ENCODE measurements around the gene OR14A2. TPM values are rescaled to one million over a fixed set of nuclear protein-coding genes. Genes with fewer than 3 reads are reported as not detected.
"Not testable (repeated sequence)": the region's sequence is repeated elsewhere in the genome, so short reads cannot be mapped to it uniquely, and the experiment has no call there.

OR14A2 gene
- total RNA-seq: not detected

- Histone ChIP-seq H3K4me1 (ENCODE audit: insufficient read depth, low read length) (no peaks in the 10 kb centered on the region), H3K27me3 (ENCODE audit: insufficient read depth, low read length) (no peaks in the 10 kb centered on the region), H3K9me3 (ENCODE audit: low read depth, low read length) (no peaks in the 10 kb centered on the region), H3K4me3 (ENCODE audit: low read length) (no peak within 1 kb of the TSS)
Measured at GRCh38 chr1:247748041-247748440, at the start of gene OR14A2. Gene OR14A2 (minus strand): TSS chr1:247748141.

DNA sequence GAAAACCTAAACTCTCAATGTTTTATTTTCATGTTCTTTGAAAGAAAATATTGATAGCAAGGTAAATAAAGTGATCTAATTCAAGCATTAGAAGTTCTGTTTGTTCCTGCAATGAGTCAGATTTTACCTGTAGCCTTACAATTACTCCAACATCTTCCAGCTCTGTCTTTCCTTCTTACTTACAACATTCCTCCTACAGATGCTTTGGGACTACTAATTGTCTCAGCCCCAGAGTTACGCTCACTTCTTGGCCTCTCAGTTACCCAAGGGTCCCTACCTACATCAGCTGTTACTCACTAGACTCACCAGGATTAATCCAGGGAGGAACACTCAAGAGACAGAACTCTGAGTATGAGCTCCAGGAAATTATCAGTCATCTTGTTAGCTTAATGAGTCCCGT, 49.6 kb upstream of the OR14A2 start:
- no peaks in the 10 kb centered on the region for H3K9me3 ChIP-seq (ENCODE audit: low read depth, low read length)

GRCh38 chr1:247769603-247770002, 21.7 kb upstream of the OR14A2 start:
- H3K27me3 ChIP-seq (ENCODE audit: insufficient read depth, low read length): no peaks in the 10 kb centered on the region
- H3K4me3 ChIP-seq (ENCODE audit: low read length): no peak overlapping the region
- no peaks in the 10 kb centered on the region for H3K9me3 ChIP-seq (ENCODE audit: low read depth, low read length)
- no peaks in the 10 kb centered on the region for H3K4me1 ChIP-seq (ENCODE audit: insufficient read depth, low read length)

More for the DNA sequence above, 49.6 kb upstream of the OR14A2 start:
- no peak overlapping the region for H3K4me3 ChIP-seq (ENCODE audit: low read length)
- no peaks in the 10 kb centered on the region for H3K4me1 ChIP-seq (ENCODE audit: insufficient read depth, low read length)
- no peaks in the 10 kb centered on the region for H3K27me3 ChIP-seq (ENCODE audit: insufficient read depth, low read length)

DNA sequence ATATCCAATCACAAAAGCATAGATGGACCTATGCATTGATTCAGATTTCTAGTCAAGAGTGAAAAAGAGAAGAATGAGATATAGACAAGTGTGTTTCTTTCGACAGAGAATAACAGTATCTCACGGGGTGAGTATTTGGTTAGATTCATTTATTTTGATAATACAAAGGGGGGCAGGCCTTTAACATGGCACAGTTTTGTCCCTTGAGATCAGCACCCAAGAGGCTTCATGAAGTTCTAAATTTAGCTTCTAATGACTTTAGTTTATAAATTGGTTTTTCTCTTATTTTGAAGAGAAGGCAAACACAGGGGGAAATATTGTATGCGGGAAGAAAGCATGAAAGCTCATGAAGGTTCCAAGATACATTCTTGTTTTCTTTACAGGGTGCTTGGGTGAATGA, 12.5 kb upstream of the OR14A2 start, which contains the start of gene OR1C1:
Gene OR1C1, minus strand, starts transcription at position 101 of the 400 bp plus-strand sequence. CDS start 2,150 bp downstream, outside the sequence.
- Histone ChIP-seq H3K4me1 (ENCODE audit: insufficient read depth, low read length) (no peaks in the 10 kb centered on the region), H3K9me3 (ENCODE audit: low read depth, low read length) (no peaks in the 10 kb centered on the region), H3K4me3 (ENCODE audit: low read length) (no peak within 1 kb of the TSS)

GRCh38 chr1:247754311-247754710, 6.4 kb upstream of the OR14A2 start:
- not testable (repeated sequence) for H3K9me3 ChIP-seq (ENCODE audit: low read depth, low read length); H3K4me3 ChIP-seq (ENCODE audit: low read length); H3K4me1 ChIP-seq (ENCODE audit: insufficient read depth, low read length); H3K27me3 ChIP-seq (ENCODE audit: insufficient read depth, low read length)

More for the DNA sequence above, 12.5 kb upstream of the OR14A2 start, which contains the start of gene OR1C1:
- H3K27me3 ChIP-seq (ENCODE audit: insufficient read depth, low read length): no peaks in the 10 kb centered on the region

DNA sequence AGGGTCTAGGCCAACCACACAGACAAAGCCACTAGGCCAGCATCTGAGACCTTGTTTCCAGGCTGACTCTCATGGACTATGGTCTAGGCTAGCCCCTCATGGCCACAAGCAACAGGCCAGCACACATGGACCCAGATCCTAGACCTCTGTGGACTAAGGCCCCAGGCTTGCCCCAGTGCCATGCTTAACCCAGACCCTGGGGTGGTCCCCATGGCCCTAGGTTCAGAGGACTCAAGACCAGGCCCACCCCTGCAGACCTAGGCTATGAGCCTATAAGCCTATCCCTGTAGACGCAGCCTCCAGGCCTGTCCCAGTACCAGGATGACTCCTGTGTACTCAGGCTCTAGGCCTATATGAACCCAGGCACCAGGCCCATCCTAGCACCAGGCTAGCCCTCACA, 1.9 kb upstream of the OR14A2 start:
- no peak overlapping the region for H3K4me3 ChIP-seq (ENCODE audit: low read length)
- no peaks in the 10 kb centered on the region for H3K27me3 ChIP-seq (ENCODE audit: insufficient read depth, low read length)
- no peaks in the 10 kb centered on the region for H3K9me3 ChIP-seq (ENCODE audit: low read depth, low read length)

GRCh38 chr1:247747616-247748015, 325 bp downstream of the OR14A2 start:
- Histone ChIP-seq H3K9me3 (ENCODE audit: low read depth, low read length) (no peaks in the 10 kb centered on the region), H3K4me1 (ENCODE audit: insufficient read depth, low read length) (no peaks in the 10 kb centered on the region), H3K27me3 (ENCODE audit: insufficient read depth, low read length) (no peaks in the 10 kb centered on the region), H3K4me3 (ENCODE audit: low read length) (no peak overlapping the region)

More for the DNA sequence above, 1.9 kb upstream of the OR14A2 start:
- H3K4me1 ChIP-seq (ENCODE audit: insufficient read depth, low read length): no peaks in the 10 kb centered on the region

DNA sequence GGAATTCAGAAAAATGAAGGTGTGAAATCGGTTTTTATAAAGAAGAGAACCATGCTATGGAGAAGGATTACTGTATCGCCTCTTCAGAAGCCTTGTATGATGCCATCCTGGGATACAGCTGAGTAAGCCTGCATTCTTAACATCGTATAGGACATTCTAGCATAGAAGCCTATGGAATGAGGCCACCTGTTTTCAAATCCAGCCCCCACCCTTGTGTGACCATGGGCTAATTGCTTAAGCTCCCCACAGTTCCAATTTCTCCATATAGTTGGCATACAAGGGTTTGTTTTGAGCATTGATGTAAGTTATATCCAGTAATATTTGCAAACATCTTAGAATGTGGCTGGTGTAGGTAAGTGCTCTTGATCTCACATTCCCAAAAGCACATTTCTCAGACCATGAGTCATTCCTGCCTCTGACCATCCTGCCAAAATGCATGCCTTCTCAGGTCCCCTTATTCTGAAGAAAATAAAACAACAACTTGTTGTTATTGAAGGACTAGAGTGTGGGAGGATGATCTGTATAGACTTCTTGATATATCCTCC, 1.5 kb downstream of the OR14A2 start:
- Histone ChIP-seq H3K9me3 (ENCODE audit: low read depth, low read length) (no peaks in the 10 kb centered on the region), H3K4me3 (ENCODE audit: low read length) (no peak overlapping the region), H3K4me1 (ENCODE audit: insufficient read depth, low read length) (no peaks in the 10 kb centered on the region), H3K27me3 (ENCODE audit: insufficient read depth, low read length) (no peaks in the 10 kb centered on the region)

- H3K4me3 ChIP-seq (ENCODE audit: low read length); H3K27me3 ChIP-seq (ENCODE audit: insufficient read depth, low read length); H3K9me3 ChIP-seq (ENCODE audit: low read depth, low read length); H3K4me1 ChIP-seq (ENCODE audit: insufficient read depth, low read length): not testable (repeated sequence)
Measured at GRCh38 chr1:247742215-247742760, 5.7 kb downstream of the OR14A2 start.

DNA sequence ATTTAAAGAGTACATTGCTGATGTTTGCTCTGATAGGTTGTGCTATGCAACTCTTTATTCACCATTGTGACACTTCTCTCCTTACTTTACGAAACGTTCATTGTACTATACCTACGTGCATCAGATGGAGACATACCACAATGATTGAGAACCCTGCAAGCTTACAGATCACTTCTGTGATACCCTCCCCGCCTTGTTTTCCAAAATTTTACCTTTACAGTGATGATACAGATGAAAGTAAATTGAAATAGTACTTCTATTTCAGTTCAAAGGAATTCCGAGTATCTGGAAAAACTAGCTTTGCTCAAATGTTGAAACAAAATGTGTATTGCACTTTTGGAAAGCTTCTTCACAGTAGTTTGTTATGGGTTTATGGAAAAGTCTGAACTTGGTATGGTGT, 6.2 kb downstream of the OR14A2 start:
- H3K9me3 ChIP-seq (ENCODE audit: low read depth, low read length): no peaks in the 10 kb centered on the region
- H3K27me3 ChIP-seq (ENCODE audit: insufficient read depth, low read length): no peaks in the 10 kb centered on the region
- no peaks in the 10 kb centered on the region for H3K4me1 ChIP-seq (ENCODE audit: insufficient read depth, low read length)

GRCh38 chr1:247740721-247741120, 7.2 kb downstream of the OR14A2 start:
- Histone ChIP-seq H3K4me3 (ENCODE audit: low read length) (no peak overlapping the region), H3K4me1 (ENCODE audit: insufficient read depth, low read length) (no peaks in the 10 kb centered on the region), H3K9me3 (ENCODE audit: low read depth, low read length) (no peaks in the 10 kb centered on the region), H3K27me3 (ENCODE audit: insufficient read depth, low read length) (no peaks in the 10 kb centered on the region)

More for the DNA sequence above, 6.2 kb downstream of the OR14A2 start:
- H3K4me3 ChIP-seq (ENCODE audit: low read length): no peak overlapping the region

DNA sequence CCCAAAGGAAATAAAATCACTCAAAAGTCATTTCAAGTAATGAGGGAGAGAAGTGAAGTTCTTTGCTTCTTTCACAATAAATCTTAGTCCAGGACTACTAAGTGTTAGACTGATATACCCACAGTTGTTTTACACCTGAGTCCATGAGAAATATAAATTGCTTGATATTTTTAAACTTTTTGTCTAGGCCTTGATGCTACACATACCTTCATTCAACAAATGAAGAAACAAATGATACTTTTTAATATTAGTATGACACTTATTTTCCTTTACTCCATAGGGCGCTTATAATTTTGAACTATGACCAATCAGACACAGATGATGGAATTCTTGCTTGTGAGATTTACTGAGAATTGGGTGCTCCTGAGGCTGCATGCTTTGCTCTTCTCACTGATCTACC, 9.6 kb downstream of the OR14A2 start, which contains the start of gene OR14K1:
Gene OR14K1, plus strand, starts transcription at position 301 of the 400 bp plus-strand sequence. Its CDS starts 0 bp downstream, at position 301.
- no peak within 1 kb of the TSS for H3K4me3 ChIP-seq (ENCODE audit: low read length)
- H3K4me1 ChIP-seq (ENCODE audit: insufficient read depth, low read length): no peaks in the 10 kb centered on the region
- no peaks in the 10 kb centered on the region for H3K9me3 ChIP-seq (ENCODE audit: low read depth, low read length)
- H3K27me3 ChIP-seq (ENCODE audit: insufficient read depth, low read length): no peaks in the 10 kb centered on the region

GRCh38 chr1:247721222-247721621, 26.7 kb downstream of the OR14A2 start:
- Histone ChIP-seq H3K27me3 (ENCODE audit: insufficient read depth, low read length) (no peaks in the 10 kb centered on the region), H3K4me1 (ENCODE audit: insufficient read depth, low read length) (no peaks in the 10 kb centered on the region), H3K9me3 (ENCODE audit: low read depth, low read length) (peaks cover 9% of the 10 kb centered on the region), H3K4me3 (ENCODE audit: low read length) (no peak overlapping the region)

DNA sequence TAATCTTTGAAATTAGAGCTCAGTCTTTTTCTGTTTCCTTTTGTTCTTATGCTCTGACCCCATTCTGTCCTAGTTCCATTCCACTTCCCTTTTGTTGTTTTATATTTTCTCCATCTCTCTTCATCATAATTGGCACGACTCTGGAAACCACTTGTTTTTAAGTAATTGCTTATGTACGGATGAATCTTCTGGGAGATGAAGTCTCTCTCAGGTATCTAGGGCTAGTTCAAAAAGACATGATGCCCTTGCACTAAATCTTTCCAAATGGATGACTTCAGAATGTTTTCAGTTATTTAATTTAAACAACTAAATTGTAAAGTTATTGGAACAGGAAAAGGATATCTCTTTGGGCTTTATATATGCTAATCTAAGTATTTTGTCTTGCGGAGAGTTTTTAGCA, 31.4 kb downstream of the OR14A2 start, which contains the start of gene OR6F1:
Gene OR6F1, minus strand, starts transcription at position 101 of the 400 bp plus-strand sequence. CDS start 3,891 bp downstream, outside the sequence.
- Histone ChIP-seq H3K27me3 (ENCODE audit: insufficient read depth, low read length) (no peaks in the 10 kb centered on the region), H3K9me3 (ENCODE audit: low read depth, low read length) (peaks cover 9% of the 10 kb centered on the region), H3K4me3 (ENCODE audit: low read length) (no peak within 1 kb of the TSS), H3K4me1 (ENCODE audit: insufficient read depth, low read length) (no peaks in the 10 kb centered on the region)

GRCh38 chr1:247713753-247714152, 34.2 kb downstream of the OR14A2 start:
- Histone ChIP-seq H3K4me1 (ENCODE audit: insufficient read depth, low read length) (no peaks in the 10 kb centered on the region), H3K4me3 (ENCODE audit: low read length) (no peak overlapping the region), H3K27me3 (ENCODE audit: insufficient read depth, low read length) (no peaks in the 10 kb centered on the region), H3K9me3 (ENCODE audit: low read depth, low read length) (no peaks in the 10 kb centered on the region)

GRCh38 chr1:247710681-247711080, 37.3 kb downstream of the OR14A2 start:
- not testable (repeated sequence) for H3K27me3 ChIP-seq (ENCODE audit: insufficient read depth, low read length); H3K4me3 ChIP-seq (ENCODE audit: low read length); H3K4me1 ChIP-seq (ENCODE audit: insufficient read depth, low read length)

More at GRCh38 chr1:247710681-247711080, 37.3 kb downstream of the OR14A2 start:
- H3K9me3 ChIP-seq (ENCODE audit: low read depth, low read length): not testable (repeated sequence)

Data from mononuclear cell (primary cell).